H9 (cell line): ENCODE results near the gene SCAF1. TPM values are rescaled to one million over a fixed set of nuclear protein-coding genes. Genes with fewer than 3 reads are reported as not detected.

Source experiments
- DNase-seq: peaks from one replicate; pipeline ENCODE4 v3.0.0-alpha.2; 2017
- H2AFZ ChIP-seq: one replicate; pipeline ENCODE4 v1.6.1; 2013; ENCODE audit warnings: mild to moderate bottlenecking, low read length, control low read depth, moderate library complexity
- H2AK5ac ChIP-seq: 2 replicates; pipeline ENCODE4 v1.6.1; 2013; ENCODE audit warnings: low read length, control low read depth, mixed read lengths; ENCODE audit not compliant: insufficient read length
- H2BK120ac ChIP-seq: one replicate; pipeline ENCODE4 v1.6.1; 2013; ENCODE audit warnings: low read depth, mild to moderate bottlenecking, low read length, control low read depth, inconsistent platforms; ENCODE audit not compliant: poor library complexity, severe bottlenecking
- H2BK12ac ChIP-seq: 2 replicates; pipeline ENCODE4 v1.6.1; 2013; ENCODE audit warnings: low read length, control low read depth, mixed read lengths, low read depth; ENCODE audit not compliant: insufficient read length
- H2BK15ac ChIP-seq: 2 replicates; pipeline ENCODE4 v1.6.1; 2013; ENCODE audit warnings: low read depth, low read length, control low read depth
- H2BK20ac ChIP-seq: one replicate; pipeline ENCODE4 v1.6.1; 2013; ENCODE audit warnings: low read depth, mild to moderate bottlenecking, low read length, control low read depth, inconsistent platforms; ENCODE audit not compliant: poor library complexity, severe bottlenecking
- H2BK5ac ChIP-seq: 2 replicates; pipeline ENCODE4 v1.6.1; 2013; ENCODE audit warnings: low read length, control low read depth, mixed read lengths; ENCODE audit not compliant: insufficient read length
- H3K14ac ChIP-seq: 2 replicates; pipeline ENCODE4 v1.6.1; 2013; ENCODE audit warnings: low read length, control low read depth; ENCODE audit not compliant: insufficient read depth
- H3K18ac ChIP-seq: 2 replicates; pipeline ENCODE4 v1.6.1; 2013; ENCODE audit warnings: low read depth, mild to moderate bottlenecking, mixed read lengths, low read length, control low read depth; ENCODE audit not compliant: insufficient read length
- H3K23ac ChIP-seq: 2 replicates; pipeline ENCODE4 v1.6.1; 2013; ENCODE audit warnings: low read length, control low read depth, mixed read lengths, low read depth; ENCODE audit not compliant: insufficient read length
- H3K23me2 ChIP-seq: 2 replicates; pipeline ENCODE4 v1.6.1; 2013; ENCODE audit warnings: low read depth, mild to moderate bottlenecking, mixed read lengths, low read length, control low read depth; ENCODE audit not compliant: insufficient read length, poor library complexity, severe bottlenecking
- H3K27ac ChIP-seq: 2 replicates; pipeline ENCODE4 v1.5.1; 2013; ENCODE audit warnings: low read length, control low read depth, mixed read lengths, low read depth; ENCODE audit not compliant: insufficient read length
- H3K27me3 ChIP-seq: 2 replicates; pipeline ENCODE4 v1.6.1; 2013; ENCODE audit warnings: low read length, control low read depth, inconsistent platforms; ENCODE audit not compliant: insufficient read depth
- H3K4ac ChIP-seq: 2 replicates; pipeline ENCODE4 v1.6.1; 2013; ENCODE audit warnings: low read depth, mild to moderate bottlenecking, control low read depth, inconsistent platforms, low read length, moderate library complexity
- H3K4me1 ChIP-seq: 2 replicates; pipeline ENCODE4 v1.6.1; 2013; ENCODE audit warnings: low read length, control low read depth, inconsistent platforms; ENCODE audit not compliant: insufficient read depth
- H3K4me2 ChIP-seq: 2 replicates; pipeline ENCODE4 v1.6.1; 2013; ENCODE audit warnings: low read length, control low read depth, mixed read lengths; ENCODE audit not compliant: insufficient read length, insufficient read depth
- H3K56ac ChIP-seq: 2 replicates; pipeline ENCODE4 v1.6.1; 2013; ENCODE audit warnings: low read depth, mild to moderate bottlenecking, mixed read lengths, low read length, control low read depth; ENCODE audit not compliant: insufficient read length
- H3K79me1 ChIP-seq: 2 replicates; pipeline ENCODE4 v1.6.1; 2013; ENCODE audit warnings: low read depth, mild to moderate bottlenecking, moderate library complexity, low read length, control low read depth, inconsistent platforms; ENCODE audit not compliant: insufficient read depth, poor library complexity, severe bottlenecking
- H3K79me2 ChIP-seq: 2 replicates; pipeline ENCODE4 v1.6.1; 2013; ENCODE audit warnings: low read length, control low read depth, inconsistent platforms; ENCODE audit not compliant: insufficient read depth
- H3K9ac ChIP-seq: 2 replicates; pipeline ENCODE4 v1.6.1; 2013; ENCODE audit warnings: low read length, control low read depth, mixed read lengths; ENCODE audit not compliant: insufficient read length; ENCODE audit errors: extremely low read depth
- H3K9me3 ChIP-seq: one replicate; pipeline ENCODE4 v1.6.1; 2013; ENCODE audit warnings: low read depth, low read length, inconsistent platforms; ENCODE audit not compliant: control insufficient read depth
- H3T11ph ChIP-seq: one replicate; pipeline ENCODE4 v1.6.1; 2013; ENCODE audit warnings: mild to moderate bottlenecking, low read length, control low read depth, inconsistent platforms
- H4K20me1 ChIP-seq: one replicate; pipeline ENCODE4 v1.6.1; 2013; ENCODE audit not compliant: control insufficient read depth, insufficient read length, insufficient read depth
- H4K5ac ChIP-seq: 2 replicates; pipeline ENCODE4 v1.6.1; 2013; ENCODE audit warnings: low read depth, mild to moderate bottlenecking, mixed read lengths, low read length, control low read depth; ENCODE audit not compliant: insufficient read length
- H4K8ac ChIP-seq: replicated peaks from 2 replicates; pipeline ENCODE4 v1.6.1; 2013; ENCODE audit warnings: low read length, control low read depth, mixed read lengths, low read depth; ENCODE audit not compliant: insufficient read length
- H4K91ac ChIP-seq: 2 replicates; pipeline ENCODE4 v1.6.1; 2013; ENCODE audit warnings: low read depth, mild to moderate bottlenecking, moderate library complexity, mixed read lengths, low read length, control low read depth; ENCODE audit not compliant: insufficient read length
- H3K27ac Mint-ChIP-seq, 3 experiments: 2 replicates in 2 of 3; 3 replicates in 1 of 3; pipeline ENCODE4 v1.8.0; 2020 to 2021; ENCODE audit warnings: mixed read lengths in 3 of 3, mild to moderate bottlenecking in 1 of 3, moderate library complexity in 1 of 3
- H3K27me3 Mint-ChIP-seq: 2 replicates; pipeline ENCODE4 v1.8.0; 2021; ENCODE audit warnings: low read depth, mild to moderate bottlenecking, moderate library complexity, mixed read lengths
- H3K36me3 Mint-ChIP-seq, 3 experiments: 2 replicates in 2 of 3; 3 replicates in 1 of 3; pipeline ENCODE4 v1.8.0; 2020 to 2021; ENCODE audit warnings: low read depth in 3 of 3, mixed read lengths in 3 of 3; ENCODE audit not compliant: insufficient read depth in 1 of 3
- H3K4me1 Mint-ChIP-seq, 2 experiments: 2 replicates each; pipeline ENCODE4 v1.8.0; 2020; ENCODE audit warnings: mixed read lengths in 2 of 2
- H3K4me3 Mint-ChIP-seq, 2 experiments: 2 replicates in 1 of 2; 3 replicates in 1 of 2; pipeline ENCODE4 v1.8.0; 2020 to 2021; ENCODE audit warnings: mild to moderate bottlenecking in 2 of 2, mixed read lengths in 2 of 2, moderate library complexity in 1 of 2
- H3K9me3 Mint-ChIP-seq, 2 experiments: 2 replicates in 1 of 2; 3 replicates in 1 of 2; pipeline ENCODE4 v1.8.0; 2020; ENCODE audit warnings: mild to moderate bottlenecking in 2 of 2, mixed read lengths in 2 of 2, moderate library complexity in 1 of 2
- WGBS: extraction: QIAGEN DNeasy Blood & Tissue Kit; methylation state at CpG from one replicate; pipeline ENCODE4 v1.1.7; 2013; ENCODE audit warnings: missing lambda C conversion rate, low lambda C conversion rate, mixed read lengths; ENCODE audit not compliant: insufficient read length; ENCODE audit errors: extremely low coverage; 5-methylcytosine and 5-hydroxymethylcytosine counted together
- microRNA-seq: library from miRNA; unstranded; fragments of <30 nt; microRNA quantifications from one replicate; pipeline ENCODE4, GENCODE V29; 2020; ENCODE audit warnings: borderline microRNAs expressed
- total RNA-seq: library from RNA; stranded (reverse); gene quantifications from 2 replicates; pipeline ENCODE4 v1.2.1, GENCODE V29; 2021
- TF ChIP-seq, protein P1 (sequence below): fragments of 200-600 bp; sonication (generic); conservative IDR thresholded peaks from 3 replicates; pipeline ENCODE4 v1.8.0; 2021; ENCODE audit warnings: antibody characterized with exemption, mild to moderate bottlenecking

The SCAF1 gene
- total RNA-seq, 1 experiment from 2014 or later, result 85.3 TPM

- H3K27ac Mint-ChIP-seq, result no peak overlapping the region
- Histone ChIP-seq H3K9me3 (no peaks in the 10 kb centered on the region), H3K23ac (no peak overlapping the region), H3K23me2 (no peaks in the 10 kb centered on the region), H4K8ac (no peak overlapping the region), H3K4me1 (no peaks in the 10 kb centered on the region), H3K56ac (no peak overlapping the region), H3K27ac (no peak overlapping the region), H2BK120ac (no peak overlapping the region), H3K79me1 (no peaks in the 10 kb centered on the region), H2BK12ac (no peak overlapping the region), H3K27me3 (no peaks in the 10 kb centered on the region), H3K4me2 (no peak overlapping the region), H3K9ac (no peak overlapping the region), H4K91ac (no peak overlapping the region), H2BK20ac (no peak overlapping the region), H3K4ac (no peak overlapping the region), H3K14ac (no peak overlapping the region), H3K18ac (no peak overlapping the region), H2AK5ac (no peak overlapping the region), H4K20me1 (no peaks in the 10 kb centered on the region), H2AFZ (no peak overlapping the region), H2BK5ac (no peak overlapping the region), H3T11ph (no peak overlapping the region), H3K79me2 (no peaks in the 10 kb centered on the region), H4K5ac (no peak overlapping the region), H2BK15ac (no peak overlapping the region)
- no CpG with 5 or more reads among the region's 16 CpGs for WGBS
- DNase-seq, result no peak
- peaks cover 29 to 66% (median 59%) of the 10 kb centered on the region in 3 experiments for H3K36me3 Mint-ChIP-seq
- TF ChIP-seq, protein P1, sequence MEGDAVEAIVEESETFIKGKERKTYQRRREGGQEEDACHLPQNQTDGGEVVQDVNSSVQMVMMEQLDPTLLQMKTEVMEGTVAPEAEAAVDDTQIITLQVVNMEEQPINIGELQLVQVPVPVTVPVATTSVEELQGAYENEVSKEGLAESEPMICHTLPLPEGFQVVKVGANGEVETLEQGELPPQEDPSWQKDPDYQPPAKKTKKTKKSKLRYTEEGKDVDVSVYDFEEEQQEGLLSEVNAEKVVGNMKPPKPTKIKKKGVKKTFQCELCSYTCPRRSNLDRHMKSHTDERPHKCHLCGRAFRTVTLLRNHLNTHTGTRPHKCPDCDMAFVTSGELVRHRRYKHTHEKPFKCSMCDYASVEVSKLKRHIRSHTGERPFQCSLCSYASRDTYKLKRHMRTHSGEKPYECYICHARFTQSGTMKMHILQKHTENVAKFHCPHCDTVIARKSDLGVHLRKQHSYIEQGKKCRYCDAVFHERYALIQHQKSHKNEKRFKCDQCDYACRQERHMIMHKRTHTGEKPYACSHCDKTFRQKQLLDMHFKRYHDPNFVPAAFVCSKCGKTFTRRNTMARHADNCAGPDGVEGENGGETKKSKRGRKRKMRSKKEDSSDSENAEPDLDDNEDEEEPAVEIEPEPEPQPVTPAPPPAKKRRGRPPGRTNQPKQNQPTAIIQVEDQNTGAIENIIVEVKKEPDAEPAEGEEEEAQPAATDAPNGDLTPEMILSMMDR, result no peak
- no peaks in the 10 kb centered on the region; the same call in 1 of the 2 replicates for H3K27me3 Mint-ChIP-seq
- H3K9me3 Mint-ChIP-seq, result no peaks in the 10 kb centered on the region
- H3K4me1 Mint-ChIP-seq, result no peaks in the 10 kb centered on the region
- no peak overlapping the region for H3K4me3 Mint-ChIP-seq
Observed at GRCh38 chr19:49705919-49706318, 63.9 kb downstream of the SCAF1 start.

Small RNA genes lying within 50 kb of the gene (microRNA-seq; reads per million reads assigned to microRNA genes)
- not detected for gene MIR5088

Other genes starting within 250 kb of the SCAF1 start
- gene PTH2, start 218.8 kb upstream of the SCAF1 start, total RNA-seq, result 0.92 and 0.96 TPM in 2 replicates
- 1.1 and 1.3 TPM in 2 replicates for gene GFY, start 216.8 kb upstream of the SCAF1 start, total RNA-seq
- 1.1 and 1.3 TPM in 2 replicates for gene SLC17A7, start 200.7 kb upstream of the SCAF1 start, total RNA-seq
- 166 and 171 TPM in 2 replicates for gene PIH1D1, start 190.4 kb upstream of the SCAF1 start, total RNA-seq
- gene ALDH16A1, start 189.0 kb upstream of the SCAF1 start, total RNA-seq, result 51.7 and 54.4 TPM in 2 replicates
- 2.1 and 2.6 TPM in 2 replicates for gene FLT3LG, start 168.0 kb upstream of the SCAF1 start, total RNA-seq
- 3,286 and 3,356 TPM in 2 replicates for gene RPL13A, start 154.6 kb upstream of the SCAF1 start, total RNA-seq
- gene RPS11, start 145.8 kb upstream of the SCAF1 start, total RNA-seq, result 2,503 and 2,512 TPM in 2 replicates
- gene FCGRT, start 129.5 kb upstream of the SCAF1 start, total RNA-seq, result 41.1 and 45.4 TPM in 2 replicates
- 14.5 and 15.0 TPM in 2 replicates for gene RCN3, start 114.2 kb upstream of the SCAF1 start, total RNA-seq
- gene NOSIP, start 61.7 kb upstream of the SCAF1 start, total RNA-seq, result 75.1 and 78.4 TPM in 2 replicates
- 3.3 and 3.5 TPM in 2 replicates for gene PRRG2, start 60.9 kb upstream of the SCAF1 start, total RNA-seq
- 64.2 and 65.9 TPM in 2 replicates for gene PRR12, start 51.0 kb upstream of the SCAF1 start, total RNA-seq
- gene RRAS, start 2.1 kb upstream of the SCAF1 start, total RNA-seq, result 8.3 and 9.9 TPM in 2 replicates
- gene IRF3, start 23.6 kb downstream of the SCAF1 start, total RNA-seq, result 185 and 205 TPM in 2 replicates
- 145 and 154 TPM in 2 replicates for gene BCL2L12, start 23.7 kb downstream of the SCAF1 start, total RNA-seq
- gene PRMT1, start 35.1 kb downstream of the SCAF1 start, total RNA-seq, result 504 and 505 TPM in 2 replicates
- 13.5 and 13.6 TPM in 2 replicates for gene ADM5, start 47.4 kb downstream of the SCAF1 start, total RNA-seq
- 66.4 and 74.6 TPM in 2 replicates for gene CPT1C, start 48.9 kb downstream of the SCAF1 start, total RNA-seq
- gene TSKS, start 121.1 kb downstream of the SCAF1 start, total RNA-seq, result 0.28 and 0.37 TPM in 2 replicates
- 108 and 109 TPM in 2 replicates for gene AP2A1, start 124.8 kb downstream of the SCAF1 start, total RNA-seq
- gene FUZ, start 171.1 kb downstream of the SCAF1 start, total RNA-seq, result 25.1 and 29.7 TPM in 2 replicates
- gene MED25, start 176.1 kb downstream of the SCAF1 start, total RNA-seq, result 76.7 and 77.5 TPM in 2 replicates
- gene PTOV1, start 208.9 kb downstream of the SCAF1 start, total RNA-seq, result 309 and 317 TPM in 2 replicates
- 144 and 157 TPM in 2 replicates for gene PNKP, start 225.4 kb downstream of the SCAF1 start, total RNA-seq
- 43.5 and 44.6 TPM in 2 replicates for gene AKT1S1, start 235.1 kb downstream of the SCAF1 start, total RNA-seq
- 33.6 and 33.9 TPM in 2 replicates for gene TBC1D17, start 235.5 kb downstream of the SCAF1 start, total RNA-seq